GM06990 (cell line): ENCODE measurements around the gene NHLRC2.

Experiments used
- DNase-seq: peaks from one replicate; pipeline ENCODE4 v3.0.0-alpha.2; 2011; ENCODE audit not compliant: insufficient read length; ENCODE audit errors: extremely low read depth
- H3K27me3 ChIP-seq: replicated peaks from 2 replicates; pipeline ENCODE4 v1.6.0; 2011; ENCODE audit warnings: low read length; ENCODE audit not compliant: control insufficient read depth, insufficient read depth
- H3K36me3 ChIP-seq: 2 replicates; pipeline ENCODE4 v1.5.1; 2011; ENCODE audit warnings: low read length; ENCODE audit not compliant: control insufficient read depth, insufficient read depth
- H3K4me3 ChIP-seq: replicated peaks from 2 replicates; pipeline ENCODE4 v1.5.1; 2011; ENCODE audit warnings: low read depth, mild to moderate bottlenecking, control low read depth, low read length
- TF ChIP-seq, protein P1 (sequence below): IDR thresholded peaks from 2 replicates; pipeline ENCODE4 v1.5.1; 2011; ENCODE audit warnings: low read length, control low read depth, mild to moderate bottlenecking, inconsistent platforms; ENCODE audit not compliant: insufficient read depth, poor library complexity, severe bottlenecking

NHLRC2 gene

DNA sequence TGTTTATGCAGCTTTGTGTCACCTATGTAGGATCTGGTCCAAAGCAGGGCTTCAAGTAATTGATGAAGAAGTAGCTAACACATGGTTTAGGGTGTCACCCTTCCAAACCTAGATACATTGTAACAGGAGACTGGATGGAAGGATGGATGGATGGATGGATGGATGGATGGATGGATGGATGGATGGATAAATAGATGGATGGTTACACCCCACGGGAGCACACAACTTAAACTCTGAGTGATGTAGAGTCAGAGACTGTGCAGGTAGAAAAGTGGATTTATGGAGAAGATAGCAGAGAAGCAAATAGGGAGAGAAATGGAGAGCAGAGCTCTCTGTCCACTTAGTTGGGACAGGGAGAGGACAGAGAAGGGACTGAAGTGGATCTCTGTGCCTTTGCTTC, 78.4 kb downstream of the NHLRC2 start:
- TF ChIP-seq, protein P1, sequence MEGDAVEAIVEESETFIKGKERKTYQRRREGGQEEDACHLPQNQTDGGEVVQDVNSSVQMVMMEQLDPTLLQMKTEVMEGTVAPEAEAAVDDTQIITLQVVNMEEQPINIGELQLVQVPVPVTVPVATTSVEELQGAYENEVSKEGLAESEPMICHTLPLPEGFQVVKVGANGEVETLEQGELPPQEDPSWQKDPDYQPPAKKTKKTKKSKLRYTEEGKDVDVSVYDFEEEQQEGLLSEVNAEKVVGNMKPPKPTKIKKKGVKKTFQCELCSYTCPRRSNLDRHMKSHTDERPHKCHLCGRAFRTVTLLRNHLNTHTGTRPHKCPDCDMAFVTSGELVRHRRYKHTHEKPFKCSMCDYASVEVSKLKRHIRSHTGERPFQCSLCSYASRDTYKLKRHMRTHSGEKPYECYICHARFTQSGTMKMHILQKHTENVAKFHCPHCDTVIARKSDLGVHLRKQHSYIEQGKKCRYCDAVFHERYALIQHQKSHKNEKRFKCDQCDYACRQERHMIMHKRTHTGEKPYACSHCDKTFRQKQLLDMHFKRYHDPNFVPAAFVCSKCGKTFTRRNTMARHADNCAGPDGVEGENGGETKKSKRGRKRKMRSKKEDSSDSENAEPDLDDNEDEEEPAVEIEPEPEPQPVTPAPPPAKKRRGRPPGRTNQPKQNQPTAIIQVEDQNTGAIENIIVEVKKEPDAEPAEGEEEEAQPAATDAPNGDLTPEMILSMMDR = no peak
- H3K4me3 ChIP-seq = no peak overlapping the region
- no peaks in the 10 kb centered on the region for H3K27me3 ChIP-seq
- DNase-seq = no peak
- H3K36me3 ChIP-seq = no peaks in the 10 kb centered on the region

- H3K4me3 ChIP-seq = no peak overlapping the region
- no peak for DNase-seq
- TF ChIP-seq, protein P1 = no peak
- H3K27me3 ChIP-seq = no peaks in the 10 kb centered on the region
- H3K36me3 ChIP-seq = no peaks in the 10 kb centered on the region
Measured at GRCh38 chr10:113933894-113934532, 79.6 kb downstream of the NHLRC2 start.

GRCh38 chr10:113937258-113937657, 82.8 kb downstream of the NHLRC2 start:
- Histone ChIP-seq H3K4me3 (no peak overlapping the region), H3K27me3 (no peaks in the 10 kb centered on the region), H3K36me3 (no peaks in the 10 kb centered on the region)
- DNase-seq = no peak
- TF ChIP-seq, protein P1 = no peak

GRCh38 chr10:113937756-113938155, 83.3 kb downstream of the NHLRC2 start:
- Histone ChIP-seq H3K36me3 (no peaks in the 10 kb centered on the region), H3K4me3 (no peak overlapping the region), H3K27me3 (no peaks in the 10 kb centered on the region)
- DNase-seq = no peak
- TF ChIP-seq, protein P1 = no peak

DNA sequence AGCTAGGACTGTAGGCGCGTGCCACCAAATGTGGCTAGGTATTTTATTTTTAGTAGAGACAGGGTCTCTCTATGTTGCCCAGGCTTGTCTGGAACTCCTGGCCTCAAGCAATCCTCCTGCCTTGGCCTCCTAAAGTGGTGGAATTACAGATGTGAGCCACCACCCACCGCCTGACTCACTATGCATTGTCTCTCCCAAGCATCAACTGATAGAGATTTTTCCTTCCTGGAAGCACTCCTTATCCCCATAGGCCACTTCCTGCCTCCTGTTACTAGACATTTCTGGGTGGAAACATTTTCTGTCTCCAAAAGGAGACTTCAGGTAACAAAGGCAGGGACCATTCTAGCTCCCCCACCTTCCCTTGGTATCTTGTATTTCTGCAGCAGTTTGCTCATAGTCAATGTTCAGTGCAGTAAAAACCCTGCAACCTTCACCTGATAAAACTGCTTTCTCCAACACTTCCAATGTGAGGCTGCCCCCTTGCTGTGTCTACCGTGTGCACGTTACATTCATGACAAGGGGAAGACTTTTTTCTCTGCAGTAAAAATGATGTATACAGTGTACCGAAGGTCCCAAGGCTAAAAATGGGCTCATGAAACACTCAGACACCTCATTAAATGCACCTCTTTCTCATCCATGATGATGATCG, 84.9 kb downstream of the NHLRC2 start:
- no peak overlapping the region for H3K4me3 ChIP-seq
- no peak for DNase-seq
- no peaks in the 10 kb centered on the region for H3K27me3 ChIP-seq
- TF ChIP-seq, protein P1 = no peak
- H3K36me3 ChIP-seq = no peaks in the 10 kb centered on the region
